GM21529 (cell line): ENCODE data around the gene PHC1.

ENCODE experiments used
- ATAC-seq: cut with Tn5 transposase; IDR thresholded peaks from one replicate; pipeline ENCODE4 v1.9.1; 2021; ENCODE audit not compliant: unreplicated experiment

The PHC1 gene

DNA sequence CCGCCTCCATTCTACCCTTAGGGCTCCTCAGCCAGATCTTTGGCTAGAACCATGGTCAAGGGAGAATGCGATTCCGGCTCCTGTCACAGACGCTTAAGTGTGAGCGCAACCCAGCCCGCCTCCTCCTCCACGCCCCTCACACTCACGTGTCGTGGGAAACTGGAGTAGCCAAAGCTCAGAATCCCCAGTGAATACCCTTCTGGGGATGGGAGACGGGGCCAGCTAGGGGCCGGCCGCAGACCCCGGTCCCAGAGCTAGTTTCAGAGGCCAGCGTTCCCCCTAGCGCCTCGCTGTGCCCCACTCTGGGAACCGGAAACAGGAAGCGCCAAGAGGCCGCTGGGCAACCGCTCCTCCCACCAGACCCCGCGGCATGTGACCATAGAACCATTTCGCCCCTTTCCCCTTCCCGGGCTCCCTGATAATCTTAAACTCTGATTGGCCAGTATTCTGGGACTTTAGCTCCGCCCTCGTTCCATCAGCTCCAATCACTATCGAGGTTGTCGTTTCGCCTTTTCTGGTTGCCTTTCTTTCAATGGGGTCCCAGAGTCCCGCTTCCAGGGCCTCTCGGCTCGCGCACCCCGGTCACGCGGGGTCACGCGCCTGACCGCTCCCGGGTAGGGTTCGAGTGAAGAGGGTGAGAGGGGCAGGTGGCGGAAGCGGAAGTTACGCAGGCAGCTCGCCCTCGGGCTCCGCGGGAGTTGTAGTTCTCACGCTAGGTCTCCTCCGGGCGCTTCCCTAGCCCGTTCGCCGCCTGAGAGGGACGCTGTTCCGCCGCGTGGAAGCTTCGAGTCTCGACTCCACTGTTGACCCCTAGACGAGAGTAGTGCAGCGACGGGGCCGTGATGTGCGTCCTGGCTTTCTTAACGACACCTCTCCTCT is 35.3 kb downstream of the PHC1 start, which contains the start of gene M6PR:
M6PR (minus strand) TSS at position 304 of the 879 bp plus-strand sequence. CDS start 3,241 bp downstream, outside the sequence.
- ATAC-seq = peak; percentile 79

DNA sequence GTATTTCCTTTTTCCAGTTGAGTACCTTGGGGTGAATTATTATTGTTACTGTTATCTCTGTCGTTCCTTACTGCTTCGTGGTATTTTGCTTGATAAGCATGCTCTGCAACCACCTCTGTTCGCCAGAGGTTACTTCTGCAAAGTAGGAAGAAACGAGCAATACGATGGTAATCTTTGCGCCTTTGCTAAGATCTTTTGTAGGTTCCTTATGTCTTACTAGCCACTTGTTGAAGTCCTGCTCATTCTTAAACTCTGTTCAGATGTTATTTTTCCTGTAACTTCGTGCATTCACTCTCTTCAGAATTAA is 35.9 kb downstream of the PHC1 start:
- peak; percentile 10 for ATAC-seq

DNA sequence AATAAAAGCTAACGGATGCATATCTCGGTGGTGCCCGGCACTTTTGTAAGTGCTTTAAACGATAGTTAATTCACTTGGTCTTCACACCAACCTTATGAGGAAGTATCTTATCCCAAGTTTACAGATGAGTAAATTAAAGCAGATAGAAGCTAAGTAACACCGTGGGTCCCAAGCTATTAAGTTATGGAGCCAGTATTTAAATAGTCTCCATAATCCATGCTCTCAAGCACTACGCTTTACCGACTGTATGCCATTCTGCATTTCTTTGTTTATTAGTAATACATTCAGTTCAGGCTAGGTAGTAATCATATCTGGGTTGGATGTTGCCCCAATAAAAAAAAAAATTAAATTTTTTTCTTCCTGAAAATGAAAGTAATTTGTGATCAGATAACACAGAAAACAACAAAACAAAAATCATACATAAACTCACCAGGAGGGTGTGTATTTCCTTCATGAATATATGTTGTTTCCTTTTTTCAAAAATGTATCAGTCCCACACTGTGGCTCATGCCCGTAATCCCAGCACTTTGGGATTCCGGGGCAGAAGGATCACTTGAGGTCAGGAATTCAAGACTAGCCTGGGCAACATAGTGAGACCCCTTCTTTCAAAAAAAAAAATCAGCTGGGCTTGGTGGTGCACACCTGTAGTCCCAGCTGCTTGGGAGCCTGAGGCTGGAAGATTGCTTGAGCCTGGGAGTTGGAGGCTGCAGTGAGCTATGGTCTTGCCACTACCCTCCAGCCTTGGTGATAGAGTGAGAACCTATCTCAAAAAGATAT is 36.6 kb downstream of the PHC1 start:
- ATAC-seq = no peak

DNA sequence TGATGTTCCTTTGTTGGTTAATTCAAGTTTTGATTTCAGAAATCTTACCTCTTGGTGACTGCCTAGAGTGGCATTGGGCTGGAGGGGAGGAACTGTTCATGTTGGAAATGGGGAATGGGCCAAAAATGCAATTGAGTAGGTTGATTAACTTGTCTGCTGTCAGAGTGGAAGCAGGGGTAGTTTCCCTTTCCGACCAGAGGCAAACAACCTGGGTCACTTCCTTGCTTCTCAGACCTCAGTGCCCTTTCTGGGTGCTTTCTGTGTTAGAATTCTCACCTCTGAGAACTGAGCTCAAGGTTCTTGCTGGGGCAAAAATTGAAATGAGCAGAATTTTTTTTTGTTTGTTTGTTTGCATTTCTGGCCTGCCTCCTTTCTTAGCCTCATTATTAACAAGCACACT is 37.4 kb downstream of the PHC1 start:
- no peak for ATAC-seq

DNA sequence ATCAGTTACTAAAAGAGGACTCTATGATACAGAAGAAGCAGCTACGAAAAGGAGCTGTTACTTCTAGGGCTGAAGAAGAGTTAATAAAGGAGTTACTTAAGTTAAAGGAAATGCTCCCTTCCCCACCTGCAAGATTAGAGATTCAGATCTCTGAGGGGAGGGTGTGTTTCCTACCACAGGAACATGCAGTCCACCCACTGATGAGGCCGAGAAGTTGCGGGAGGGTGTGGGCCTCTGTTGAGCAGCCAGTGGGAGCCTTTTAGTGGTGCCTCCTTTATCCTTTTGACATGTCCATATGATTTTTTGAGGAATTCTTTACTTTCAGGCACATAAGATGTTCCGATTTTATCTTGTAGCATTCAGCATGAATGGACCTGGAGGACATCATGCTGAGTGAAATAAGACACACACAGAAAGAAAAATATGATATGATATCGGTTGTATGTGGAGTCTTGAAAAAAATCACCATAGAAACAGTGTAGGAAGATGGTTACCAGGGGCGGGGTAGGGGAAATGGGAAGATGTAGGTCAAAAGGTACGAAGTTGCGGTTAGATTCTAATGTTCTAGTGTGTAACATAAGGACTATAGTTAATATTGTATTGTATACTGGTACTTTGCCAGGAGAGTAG is 39.6 kb downstream of the PHC1 start:
- no peak for ATAC-seq

DNA sequence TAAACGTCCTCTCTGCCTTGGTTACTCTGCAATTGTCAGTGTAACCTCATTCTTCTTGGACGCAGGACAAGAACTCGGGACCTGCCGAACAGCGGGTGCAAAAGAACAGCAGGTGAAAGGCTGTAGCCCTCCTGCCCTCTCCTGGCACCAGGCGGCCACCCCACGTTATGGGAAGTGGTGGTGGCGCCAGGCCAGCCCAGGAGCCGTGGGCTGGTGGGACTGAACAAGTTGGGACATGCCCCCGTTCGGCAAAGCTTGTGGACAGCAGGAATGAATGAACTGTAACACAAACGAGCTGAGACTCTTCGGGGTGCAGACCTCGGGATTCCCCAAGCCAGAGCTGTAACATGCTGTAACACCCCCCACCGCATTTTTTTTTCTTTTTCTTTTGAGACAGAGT is 41.8 kb downstream of the PHC1 start:
- ATAC-seq = no peak

DNA sequence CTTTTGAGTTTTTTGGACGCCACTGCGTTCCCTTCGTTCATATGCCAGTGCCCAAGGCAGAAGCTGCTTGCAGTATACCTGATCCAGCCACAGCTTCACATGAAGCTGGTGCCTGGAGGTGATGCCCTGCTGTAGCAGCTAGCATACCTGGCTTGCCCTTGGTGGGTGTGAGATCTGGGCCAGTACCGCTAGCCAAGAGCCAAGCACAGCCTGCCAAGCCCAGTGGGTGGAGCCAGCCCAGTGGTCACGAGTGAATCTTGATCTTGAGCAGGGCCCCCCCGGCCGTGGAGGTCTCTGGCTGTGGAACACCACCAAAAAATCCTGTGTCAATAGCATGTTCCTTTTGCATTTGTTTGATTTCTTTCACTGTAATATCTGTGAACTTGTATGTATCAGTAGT is 42.5 kb downstream of the PHC1 start:
- no peak for ATAC-seq

DNA sequence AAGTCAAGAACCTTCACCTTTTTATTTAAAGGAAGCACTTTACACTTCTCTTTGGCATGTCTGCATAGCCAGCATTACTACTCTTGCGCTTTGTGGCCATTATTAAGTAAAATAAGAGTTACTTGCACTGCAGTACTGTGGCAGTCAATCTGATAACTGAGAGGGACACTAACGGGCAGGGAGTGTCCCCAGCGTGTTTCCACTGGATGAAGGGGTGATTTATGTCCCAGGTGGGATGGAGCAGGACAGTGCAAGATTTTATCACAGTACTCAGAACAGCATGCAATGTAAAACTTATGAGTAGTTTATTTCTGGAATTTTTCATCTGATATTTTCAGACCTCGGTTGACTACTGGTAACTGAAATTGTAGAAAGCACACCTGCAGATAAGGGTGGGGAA is 43.3 kb downstream of the PHC1 start:
- ATAC-seq = no peak

DNA sequence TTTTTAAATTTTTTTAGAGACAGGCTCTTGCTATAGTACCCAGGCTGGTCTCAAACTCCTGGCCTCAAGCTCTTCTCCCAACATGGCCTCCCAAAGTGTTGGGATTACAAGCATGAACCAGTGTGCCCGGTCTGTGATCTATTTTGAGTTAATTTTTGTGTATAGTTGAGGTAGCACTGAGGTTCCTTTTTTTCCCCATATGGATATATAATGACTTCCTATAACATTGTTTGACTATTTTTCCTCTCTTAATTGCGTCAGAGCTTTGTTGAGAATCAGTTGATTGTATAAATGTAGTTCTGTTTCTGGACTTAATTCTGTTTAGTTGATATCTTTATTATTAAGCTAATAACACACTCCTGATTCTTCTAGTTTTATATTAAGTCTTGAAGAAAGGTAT is 43.8 kb downstream of the PHC1 start:
- ATAC-seq = no peak

DNA sequence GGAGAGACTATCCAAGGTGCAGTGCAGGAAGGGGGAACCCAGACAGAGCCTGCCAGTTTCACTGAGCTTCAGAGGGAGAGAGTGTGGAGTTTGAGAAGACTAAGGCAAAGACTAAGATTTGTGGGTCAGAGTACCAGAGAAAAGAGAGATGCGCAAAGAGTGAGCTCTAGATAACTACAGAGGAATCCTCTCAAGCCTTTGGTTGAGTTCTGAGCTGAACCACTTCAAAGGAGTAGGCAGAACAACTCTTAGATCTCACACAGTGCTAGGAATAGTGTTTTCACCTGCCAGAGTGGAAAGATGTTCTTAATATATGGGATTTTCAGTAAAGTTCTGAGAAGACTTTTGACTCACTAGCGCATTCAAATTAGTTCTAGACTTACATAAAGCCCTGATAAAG is 45.9 kb downstream of the PHC1 start:
- no peak for ATAC-seq

DNA sequence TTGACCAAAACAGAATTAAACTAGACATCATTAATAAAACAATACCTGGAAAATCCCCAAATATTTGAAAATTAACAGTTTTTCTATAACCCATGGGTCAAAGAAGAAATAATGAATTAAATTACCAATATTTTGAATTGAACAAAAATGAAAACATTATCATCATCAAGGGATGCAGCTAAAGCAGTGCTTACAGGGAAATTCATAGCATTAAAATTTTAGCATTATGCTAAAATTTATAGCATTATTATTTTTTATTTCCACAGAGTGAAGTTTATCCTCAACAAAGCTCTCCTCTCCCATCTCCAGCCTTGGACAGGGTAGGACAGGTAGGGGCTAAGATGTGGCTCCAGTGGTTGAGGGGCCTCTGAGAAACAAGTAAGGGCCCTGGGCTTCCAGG is 54.5 kb downstream of the PHC1 start:
- ATAC-seq = no peak

DNA sequence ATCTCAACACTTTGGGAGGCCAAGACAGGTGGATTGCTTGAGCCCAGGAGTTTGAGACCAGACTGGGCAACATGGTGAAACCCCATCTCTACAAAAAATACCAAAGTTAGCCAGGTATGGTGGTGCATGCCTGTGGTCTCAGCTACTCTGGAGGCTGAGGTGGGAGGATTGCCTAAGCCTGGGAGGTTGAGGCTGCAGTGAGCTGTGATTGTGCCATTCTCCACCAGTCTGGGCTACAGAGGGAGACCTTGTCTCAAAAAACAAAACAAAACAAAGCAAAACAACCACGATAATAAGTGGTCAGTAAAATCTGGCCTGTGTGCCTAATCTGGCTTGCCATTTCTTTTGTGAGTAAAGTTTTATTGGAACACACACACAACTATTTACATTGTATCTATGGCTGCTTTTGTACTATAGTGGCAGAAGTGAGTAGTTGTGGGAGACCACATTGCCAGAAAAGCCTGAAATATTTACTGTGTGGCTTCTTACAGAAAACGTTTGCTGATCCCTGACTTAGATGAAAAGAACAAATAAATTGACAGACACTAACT is 55.6 kb downstream of the PHC1 start:
- ATAC-seq = no peak

DNA sequence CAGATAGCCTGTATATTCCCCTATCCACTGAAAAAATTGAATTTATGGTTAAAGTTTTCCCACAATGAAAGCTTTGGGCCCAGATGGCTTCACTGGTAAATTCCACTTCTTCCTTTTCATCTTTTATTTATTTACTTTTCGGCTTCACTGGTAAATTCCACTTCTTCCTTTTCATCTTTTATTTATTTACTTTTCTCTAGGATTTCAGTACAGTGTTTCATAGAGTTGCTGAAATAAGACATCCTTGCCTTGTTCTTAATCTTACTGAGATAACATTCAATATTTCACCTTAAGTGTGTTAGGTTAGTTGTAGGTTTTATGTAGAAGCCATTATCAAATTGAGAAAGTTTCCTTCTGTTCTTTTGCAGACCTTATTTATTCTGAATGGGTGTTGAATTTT is 56.1 kb downstream of the PHC1 start:
- no peak for ATAC-seq

DNA sequence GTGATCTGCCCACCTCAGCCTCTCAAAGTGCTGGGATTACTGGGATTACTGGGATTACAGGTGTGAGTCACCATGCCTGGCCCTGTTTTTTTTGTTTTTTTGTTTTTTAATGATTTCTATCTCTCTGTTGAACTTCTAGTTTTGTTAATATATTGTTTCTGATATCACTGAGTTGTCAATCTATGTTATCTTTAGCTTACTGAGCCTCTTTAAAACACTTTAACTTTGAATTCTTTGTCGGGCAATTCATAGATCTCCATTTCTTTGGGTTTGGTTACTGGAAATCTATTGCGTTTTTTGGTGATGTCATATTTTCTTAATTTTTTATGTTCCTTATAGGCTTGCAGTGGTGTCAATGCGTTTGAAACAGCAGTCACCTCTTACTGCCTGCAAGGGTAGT is 65.8 kb downstream of the PHC1 start:
- no peak for ATAC-seq

DNA sequence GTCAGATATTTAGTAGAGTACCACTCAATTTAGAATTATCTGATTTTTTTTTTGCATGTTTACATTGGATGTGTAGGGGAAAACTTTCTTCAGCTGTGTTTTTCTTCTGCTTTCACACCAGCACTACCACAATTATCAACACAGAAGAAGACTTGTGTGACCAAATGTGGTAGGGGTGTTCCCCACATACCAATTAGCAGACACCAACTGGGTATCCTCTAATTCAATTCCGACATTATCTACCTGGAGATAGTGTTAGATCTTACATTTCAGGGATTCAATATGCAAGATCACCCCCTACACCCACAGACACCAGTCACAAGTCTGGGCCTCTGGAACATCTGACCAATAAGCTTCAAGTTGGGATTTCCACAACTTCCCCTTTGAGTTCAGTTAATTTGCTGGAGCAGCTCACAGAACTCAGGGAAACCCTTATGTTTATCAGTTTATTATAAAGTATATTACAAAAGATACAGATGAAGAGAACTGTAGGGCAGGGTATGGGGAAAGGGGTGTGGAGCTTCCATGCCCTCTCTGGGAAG is 71.0 kb downstream of the PHC1 start:
- no peak for ATAC-seq

DNA sequence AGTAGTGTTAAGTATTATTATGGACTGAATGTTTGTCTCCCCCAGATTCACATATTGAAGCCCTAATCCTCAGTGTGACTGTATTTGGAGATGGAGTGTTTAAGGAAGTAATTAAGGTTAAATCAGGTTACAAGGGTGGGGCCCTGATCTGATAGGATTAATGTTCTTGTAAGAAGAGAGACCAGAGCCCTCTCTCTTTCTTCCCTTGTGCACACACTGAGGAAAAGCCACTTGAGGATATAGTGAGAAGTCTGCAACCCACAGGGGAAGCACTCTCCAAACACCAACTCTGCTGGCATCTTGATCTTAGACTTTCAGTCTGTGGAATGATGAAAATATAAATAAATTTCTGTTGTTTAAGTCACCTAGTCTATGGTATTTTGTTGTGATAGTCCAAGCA is 72.9 kb downstream of the PHC1 start:
- ATAC-seq = no peak

DNA sequence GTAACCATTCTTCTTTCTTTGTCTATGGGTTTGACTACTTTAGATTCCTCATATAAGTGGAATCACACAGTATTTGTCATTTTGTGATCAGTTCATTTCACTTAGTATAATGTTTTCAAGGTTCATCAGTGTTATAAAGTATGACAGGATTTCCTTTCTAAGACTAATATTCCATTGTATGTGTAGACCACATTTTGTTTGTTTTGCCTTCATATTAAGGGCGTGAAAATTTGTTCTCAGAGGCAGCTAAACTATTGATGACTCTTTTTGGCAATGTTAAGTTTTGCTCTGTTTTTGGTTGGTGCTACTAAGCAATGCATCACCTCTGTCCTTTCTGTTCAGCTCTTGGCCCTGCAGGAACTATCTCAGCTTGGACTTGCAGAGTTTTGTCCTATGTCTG is 73.4 kb downstream of the PHC1 start:
- no peak for ATAC-seq

DNA sequence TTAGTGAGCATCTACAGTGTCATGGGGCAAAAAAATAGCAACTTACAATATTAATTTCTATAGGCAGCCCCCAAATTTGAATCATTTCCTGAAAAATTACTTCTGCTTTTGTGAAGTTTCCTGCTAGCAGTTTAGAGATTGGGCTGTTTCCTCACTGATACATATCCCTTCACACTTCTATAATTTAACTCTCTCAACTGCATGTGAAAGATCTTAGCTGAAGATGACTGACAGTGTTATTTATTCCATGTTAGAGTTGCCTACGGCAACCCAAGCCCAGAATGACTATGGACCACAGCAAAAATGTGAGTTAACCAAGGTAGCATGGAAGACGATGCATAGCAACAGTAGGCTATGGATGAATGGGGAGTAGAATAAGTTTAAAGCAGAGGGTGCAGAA is 75.1 kb downstream of the PHC1 start, which contains the start of gene KLRG1:
KLRG1 (plus strand) TSS at position 134 of the 400 bp plus-strand sequence; CDS start at position 224, 90 bp downstream.
- no peak for ATAC-seq
